GM23338 (cell line): ENCODE data around the gene SH3RF3. TPM values are rescaled to one million over a fixed set of nuclear protein-coding genes. Genes with fewer than 3 reads are reported as not detected.

Source experiments
- ATAC-seq: fragments of 200-7000 bp; cut with Tn5 transposase; 3 replicates; pipeline ENCODE4 v1.9.1; 2020
- DNase-seq: peaks from one replicate; pipeline ENCODE4 v3.0.0-alpha.2; 2015; ENCODE audit warnings: low spot score
- H2AFZ ChIP-seq: fragments of 200-600 bp; sonication (generic); 2 replicates; pipeline ENCODE4 v1.8.0; 2016; ENCODE audit warnings: antibody characterized with exemption, mild to moderate bottlenecking, moderate library complexity
- H3F3A ChIP-seq: fragments of 200-600 bp; sonication (generic); replicated peaks from 2 replicates; pipeline ENCODE4 v1.8.0; 2017; ENCODE audit warnings: antibody characterized with exemption, mixed run types, low read depth
- H3K27ac ChIP-seq: fragments of 200-600 bp; sonication (generic); 2 replicates; pipeline ENCODE4 v1.6.1; 2016; ENCODE audit warnings: low read depth
- H3K27me3 ChIP-seq: fragments of 200-600 bp; sonication (generic); 2 replicates; pipeline ENCODE4 v1.8.0; 2016; ENCODE audit warnings: mild to moderate bottlenecking, mixed run types, moderate library complexity; ENCODE audit not compliant: insufficient read depth
- H3K36me3 ChIP-seq: fragments of 200-600 bp; sonication (generic); 2 replicates; pipeline ENCODE4 v1.8.0; 2016; ENCODE audit warnings: mild to moderate bottlenecking; ENCODE audit not compliant: insufficient read depth
- H3K4me1 ChIP-seq: fragments of 200-600 bp; sonication (generic); 2 replicates; pipeline ENCODE4 v1.8.0; 2016; ENCODE audit warnings: mild to moderate bottlenecking, moderate library complexity; ENCODE audit not compliant: insufficient read depth
- H3K4me2 ChIP-seq: fragments of 200-600 bp; sonication (generic); 2 replicates; pipeline ENCODE4 v1.7.1; 2017; ENCODE audit warnings: mixed run types
- H3K4me3 ChIP-seq: fragments of 200-600 bp; sonication (generic); 2 replicates; pipeline ENCODE4 v1.6.1; 2016; ENCODE audit warnings: mixed run types
- H3K79me2 ChIP-seq: fragments of 200-600 bp; sonication (generic); replicated peaks from 2 replicates; pipeline ENCODE4 v1.8.0; 2017; ENCODE audit warnings: mild to moderate bottlenecking; ENCODE audit not compliant: insufficient read depth
- H3K9me2 ChIP-seq: fragments of 200-600 bp; sonication (generic); 2 replicates; pipeline ENCODE4 v1.8.0; 2017; ENCODE audit not compliant: insufficient read depth
- H4K20me1 ChIP-seq: fragments of 200-600 bp; sonication (generic); replicated peaks from 2 replicates; pipeline ENCODE4 v1.8.0; 2017; ENCODE audit warnings: mild to moderate bottlenecking; ENCODE audit not compliant: insufficient read depth
- H3K27ac Mint-ChIP-seq: 2 replicates; pipeline ENCODE4 v1.8.0; 2020; ENCODE audit warnings: inconsistent platforms, mild to moderate bottlenecking, moderate library complexity, mixed read lengths
- H3K27me3 Mint-ChIP-seq: 3 replicates; pipeline ENCODE4 v1.8.0; 2022; ENCODE audit warnings: low read depth, mild to moderate bottlenecking, moderate library complexity, mixed read lengths, inconsistent platforms; ENCODE audit not compliant: insufficient read depth, poor library complexity
- H3K36me3 Mint-ChIP-seq: 3 replicates; pipeline ENCODE4 v1.8.0; 2021; ENCODE audit warnings: low read depth, mild to moderate bottlenecking, inconsistent platforms, moderate library complexity, mixed read lengths
- H3K4me1 Mint-ChIP-seq: 3 replicates; pipeline ENCODE4 v1.8.0; 2020; ENCODE audit warnings: mild to moderate bottlenecking, inconsistent platforms, mixed read lengths
- H3K4me3 Mint-ChIP-seq: 3 replicates; pipeline ENCODE4 v1.8.0; 2021; ENCODE audit warnings: moderate library complexity, mild to moderate bottlenecking, inconsistent platforms, mixed read lengths
- H3K9me3 Mint-ChIP-seq: 3 replicates; pipeline ENCODE4 v1.8.0; 2020; ENCODE audit warnings: moderate library complexity, mild to moderate bottlenecking, inconsistent platforms, mixed read lengths
- CREB1 ChIP-seq: fragments of 250-450 bp; sonication (Bioruptor Pico); IDR thresholded peaks from 2 replicates; pipeline ENCODE4 v1.5.0; 2020; ENCODE audit warnings: low read depth, mild to moderate bottlenecking, moderate library complexity
- CTCF ChIP-seq, 2 experiments: fragments of 200-600 bp in 1 of 2; sonication (generic) in 1 of 2; conservative IDR thresholded peaks; 2 replicates each; pipeline versions ENCODE4 v1.5.1 to v1.6.1; 2016 to 2017; ENCODE audit warnings: antibody characterized with exemption in 2 of 2, low read depth in 2 of 2, mild to moderate bottlenecking in 2 of 2, moderate library complexity in 1 of 2
- REST ChIP-seq: IDR thresholded peaks from one replicate; pipeline ENCODE4 v1.6.1; 2018; ENCODE audit warnings: antibody characterized with exemption; ENCODE audit not compliant: unreplicated experiment
- ZNF462 ChIP-seq: fragments of 250-450 bp; sonication (Bioruptor Pico); IDR thresholded peaks from 2 replicates; pipeline ENCODE4 v1.5.0; 2020; ENCODE audit warnings: mild to moderate bottlenecking, moderate library complexity
- polyA plus RNA-seq: library from polyadenylated mRNA; unstranded; fragments of >200 nt; fragmentation: Nextera tagmentation; extraction: Ambion mirVana; gene quantifications from 2 replicates; pipeline ENCODE4 v1.2.1, GENCODE V29; 2016
- total RNA-seq: library from RNA; depleted of rRNA; stranded (reverse); fragments of >200 nt; shearing (Covaris generic); gene quantifications from 2 replicates; pipeline ENCODE4 v1.2.3, GENCODE V29; 2014

The SH3RF3 gene
- total and polyA plus RNA-seq, 2 experiments from 2014 or later = 0.11 to 0.63 TPM

GRCh38 chr2:109507217-109507616 is 378.2 kb downstream of the SH3RF3 start:
- no peaks in the 10 kb centered on the region for H3K36me3 Mint-ChIP-seq
- H3K9me2 ChIP-seq = no peaks in the 10 kb centered on the region
- H3K79me2 ChIP-seq = no peaks in the 10 kb centered on the region
- H3K27ac Mint-ChIP-seq = no peak overlapping the region
- H2AFZ ChIP-seq = no peak overlapping the region
- no peak overlapping the region for H3K4me3 ChIP-seq
- no peaks in the 10 kb centered on the region for H3K9me3 Mint-ChIP-seq
- no peak overlapping the region for H3K4me2 ChIP-seq
- H3K4me1 ChIP-seq = no peaks in the 10 kb centered on the region
- H3K4me1 Mint-ChIP-seq = peaks cover 11% of the 10 kb centered on the region
- ATAC-seq = no peak
- no peaks in the 10 kb centered on the region for H3K27me3 ChIP-seq
- H3F3A ChIP-seq = no peaks in the 10 kb centered on the region
- no peaks in the 10 kb centered on the region for H4K20me1 ChIP-seq
- no peak for DNase-seq
- no peak overlapping the region for H3K27ac ChIP-seq
- no peaks in the 10 kb centered on the region for H3K36me3 ChIP-seq
- TF ChIP-seq CREB1 (CRISPR knock-in tag) = no peak
- no peak for TF ChIP-seq ZNF462 (CRISPR knock-in tag)
- no peak for TF ChIP-seq REST
- no peak for TF ChIP-seq CTCF (conservative IDR thresholded peaks at IDR 0.05; ENCODE audit: low read depth in 2 of 2)
- H3K27me3 Mint-ChIP-seq = peaks cover 5% of the 10 kb centered on the region
- no peak overlapping the region for H3K4me3 Mint-ChIP-seq
